ENCODE data around the gene CENPM. TPM values are rescaled to one million over a fixed set of nuclear protein-coding genes. Genes with fewer than 3 reads are reported as not detected.

Gene CENPM
- total and polyA plus RNA-seq, 10 of the 15 experiments (the other 5 are each of a cell fraction or from before 2014, with no cell fraction given): 36.7 to 212 (median 74.7) TPM

DNA sequence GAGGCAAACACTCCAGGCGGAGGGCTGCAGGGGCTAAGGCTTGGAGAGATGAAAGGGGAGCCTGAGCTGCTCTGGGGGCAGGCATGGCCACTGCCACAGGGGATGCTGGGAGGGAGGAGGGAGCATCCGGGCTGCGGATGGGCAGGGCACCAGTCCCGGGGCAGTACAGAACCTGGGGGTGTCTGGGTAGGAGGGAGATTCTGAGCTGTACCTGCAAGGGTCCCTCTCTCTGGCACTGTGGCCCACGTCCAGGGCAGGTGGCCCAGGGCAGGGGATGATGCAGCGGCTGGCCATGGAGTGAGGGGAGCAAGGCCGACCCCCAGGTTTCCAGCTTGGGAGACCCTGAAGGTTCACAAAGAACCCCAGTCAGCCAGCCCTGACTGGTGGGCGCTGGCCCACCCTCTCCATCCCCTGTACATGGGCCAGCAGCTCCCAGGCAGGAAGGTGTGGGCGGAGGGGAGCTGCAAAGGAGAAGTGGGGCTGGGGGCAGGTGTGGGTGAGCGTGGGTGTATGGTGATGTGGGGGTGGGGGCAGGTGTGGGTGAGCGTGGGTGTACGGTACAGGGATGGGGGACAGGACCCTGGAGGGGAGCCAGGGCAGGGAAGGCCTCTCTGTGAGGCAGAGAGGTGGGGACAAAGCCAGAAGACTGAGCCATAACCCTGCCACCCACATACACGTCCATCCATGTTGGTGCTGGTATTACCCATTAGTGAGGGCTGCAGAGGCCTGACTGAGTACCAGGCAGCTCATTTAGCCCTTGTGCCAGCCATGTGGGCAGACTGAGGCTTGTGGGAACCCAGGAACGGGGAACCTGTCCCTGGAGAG lies 18.1 kb downstream of the CENPM start (continued):
- TF ChIP-seq POLR2AphosphoS5 (IDR thresholded peaks at IDR 0.05; ENCODE audit: low read length) (no peak), GABPA (IDR thresholded peaks at IDR 0.05; ENCODE audit: low read depth) (no peak), KAT2A (conservative IDR thresholded peaks at IDR 0.05; ENCODE audit: control insufficient read depth, low read depth, low read length) (no peak), ZBED1 (IDR thresholded peaks at IDR 0.05; ENCODE audit: borderline replicate concordance) (no peak), REST (IDR thresholded peaks at IDR 0.05; ENCODE audit: low read depth, low read length) (no peak), FOXK2 (IDR thresholded peaks at IDR 0.05) (no peak), PRDM15 (CRISPR knock-in tag; IDR thresholded peaks at IDR 0.05) (no peak), ZNF207 (IDR thresholded peaks at IDR 0.05; ENCODE audit: borderline replicate concordance) (no peak), SMC3 (IDR thresholded peaks at IDR 0.05; ENCODE audit: borderline replicate concordance, low read length) (no peak), PKNOX1 (IDR thresholded peaks at IDR 0.05) (no peak), CREB1 (IDR thresholded peaks at IDR 0.05; ENCODE audit: low read depth) (no peak), GATAD2B (conservative IDR thresholded peaks at IDR 0.05; ENCODE audit: low read depth) (0 out of 2 replicates have a peak, but pooled peaks have one; percentile 17), ZNF622 (IDR thresholded peaks at IDR 0.05) (no peak), HDAC6 (IDR thresholded peaks at IDR 0.05; ENCODE audit: unreplicated experiment) (no peak)

Measured in GM12878 (cell line).